HG03064 (cell line): ENCODE results near the gene CFAP77.

Experiments
- ATAC-seq: cut with Tn5 transposase; IDR thresholded peaks from one replicate; pipeline ENCODE4 v1.9.1; 2021; ENCODE audit warnings: low read depth; ENCODE audit not compliant: unreplicated experiment

Gene CFAP77

DNA sequence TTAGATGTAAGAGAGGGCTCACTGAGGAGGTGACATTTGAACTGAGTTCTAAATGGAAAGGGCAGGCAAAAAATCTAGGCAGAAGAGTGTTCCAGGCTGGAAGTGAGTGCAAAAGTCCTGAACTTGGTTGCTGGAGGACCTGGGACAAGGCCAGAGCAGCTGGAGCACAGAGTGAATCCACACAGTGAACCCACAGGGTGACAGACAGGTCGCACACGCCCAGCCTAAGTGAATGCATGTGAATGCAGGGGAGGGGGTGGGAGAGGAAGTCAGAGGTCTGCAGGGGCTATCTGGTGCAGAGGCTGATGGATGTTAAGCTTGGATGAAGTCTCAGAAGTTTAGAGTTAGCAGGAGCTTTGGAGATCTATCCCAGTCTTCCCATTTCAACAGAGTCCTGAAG is 2.8 kb upstream of the CFAP77 start:
- no peak for ATAC-seq

DNA sequence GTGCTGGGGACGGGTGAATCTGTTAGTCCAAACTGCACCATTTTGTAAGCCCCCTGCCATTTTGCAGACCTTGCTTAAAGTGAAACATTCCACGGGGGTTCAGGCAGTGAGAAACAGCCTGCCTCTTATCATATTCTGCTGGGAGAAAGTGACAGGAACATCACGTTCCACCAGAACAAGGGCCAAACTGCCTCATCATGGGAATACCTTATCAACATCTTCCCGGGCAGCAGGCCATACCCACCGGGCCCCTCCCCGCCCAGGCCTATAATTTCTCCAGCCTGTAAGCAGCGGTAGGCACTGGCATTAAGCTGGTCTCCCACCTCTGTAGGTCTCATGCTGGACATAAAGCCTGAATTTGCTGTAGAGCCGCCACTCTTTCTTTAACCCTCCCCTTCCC is 1.5 kb upstream of the CFAP77 start:
- no peak for ATAC-seq

DNA sequence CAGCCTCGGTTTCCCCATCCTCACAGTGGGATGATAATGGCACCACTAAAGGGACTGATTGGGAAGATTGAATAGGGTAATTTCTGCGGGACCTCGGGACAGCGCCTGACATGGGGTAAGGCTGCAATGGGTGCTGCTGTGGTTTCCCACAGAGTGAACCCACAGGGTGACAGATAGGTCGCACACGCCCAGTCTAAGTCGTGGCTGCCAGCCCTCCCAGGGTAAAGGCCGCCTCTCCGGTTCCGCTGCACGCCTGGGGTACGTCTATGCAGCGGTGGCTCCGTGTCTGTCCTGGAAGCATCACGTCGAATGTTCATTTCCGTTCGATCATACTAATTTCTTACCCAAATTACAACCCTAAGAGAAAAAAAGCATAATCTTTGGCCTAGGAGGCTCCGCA is 631 bp downstream of the CFAP77 start:
- no peak for ATAC-seq

DNA sequence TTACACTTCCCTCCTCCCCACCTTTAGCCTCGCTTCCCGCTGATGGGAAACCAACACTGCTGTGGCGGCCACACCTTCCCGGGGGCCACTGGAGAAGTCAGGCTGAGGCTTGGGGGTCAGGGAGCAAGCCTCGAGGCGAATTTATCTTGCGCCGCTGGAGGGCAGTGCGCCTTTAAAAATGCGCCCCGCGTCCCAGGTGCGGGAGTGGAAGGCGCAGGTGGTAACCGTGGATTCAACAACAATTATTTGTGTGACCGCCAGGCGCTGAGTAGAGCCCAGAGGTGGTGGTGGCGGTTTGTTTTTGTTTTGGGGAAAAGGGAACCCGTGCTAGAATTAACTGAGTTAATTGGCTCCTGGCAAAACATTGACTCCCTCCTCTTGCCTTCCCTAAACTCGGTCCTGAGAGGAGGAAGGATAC is 1.1 kb downstream of the CFAP77 start:
- ATAC-seq = no peak

DNA sequence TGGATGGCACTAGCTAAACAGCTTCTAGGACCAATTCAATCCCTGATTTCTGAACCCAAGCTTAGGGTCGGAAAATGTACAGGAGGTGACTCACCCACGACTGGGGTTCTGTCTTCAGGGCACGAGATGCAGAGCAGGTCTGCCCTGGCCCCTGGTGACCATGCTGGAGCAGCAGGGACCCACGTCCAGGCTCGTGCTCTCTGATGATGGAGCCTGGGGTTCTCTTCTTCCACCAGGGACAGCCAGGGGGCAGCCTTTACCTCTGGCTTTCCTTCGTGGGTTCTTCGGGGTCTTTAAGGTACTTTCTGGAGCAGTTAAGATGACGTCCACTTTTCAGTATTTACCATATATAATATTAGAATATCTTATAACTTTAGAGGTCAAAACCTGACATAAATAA is 2.1 kb downstream of the CFAP77 start:
- ATAC-seq = no peak

DNA sequence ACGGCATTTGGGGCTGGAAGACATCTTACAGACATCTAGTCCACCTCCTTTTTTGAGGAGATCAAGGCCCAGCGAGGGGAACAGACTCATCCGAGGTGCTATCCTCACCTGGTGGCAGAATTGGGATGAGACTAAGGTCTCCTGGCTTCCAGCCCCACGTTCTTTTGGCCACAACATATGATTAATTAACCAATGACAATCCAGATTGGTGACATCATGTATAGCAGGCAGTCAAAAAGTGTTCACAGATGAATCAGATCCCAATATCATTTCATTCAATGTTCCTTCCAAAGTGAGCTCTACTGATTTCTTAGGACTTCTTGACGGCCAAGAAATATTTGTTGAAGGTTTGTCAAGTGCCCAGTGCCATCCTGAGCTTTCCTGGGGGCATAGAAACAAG is 3.9 kb downstream of the CFAP77 start:
- no peak for ATAC-seq

DNA sequence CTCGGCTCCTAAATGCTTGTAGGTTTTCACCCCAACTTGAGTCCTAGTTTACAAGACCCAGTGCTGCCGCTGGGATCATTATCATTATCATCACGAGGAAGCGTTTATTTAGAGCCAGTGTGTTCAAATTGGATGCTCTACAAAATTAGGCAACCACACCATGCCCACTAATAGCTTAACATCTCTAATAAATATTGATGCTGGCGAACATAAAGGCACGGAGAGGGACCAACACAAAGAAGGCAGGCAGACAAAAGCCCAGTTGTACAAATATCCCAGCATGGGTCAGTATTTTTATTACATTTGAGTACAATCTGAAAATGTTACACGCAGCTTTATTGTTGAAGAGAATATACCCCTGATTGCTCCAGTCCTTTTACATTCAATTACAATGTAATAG is 4.7 kb downstream of the CFAP77 start:
- no peak for ATAC-seq

DNA sequence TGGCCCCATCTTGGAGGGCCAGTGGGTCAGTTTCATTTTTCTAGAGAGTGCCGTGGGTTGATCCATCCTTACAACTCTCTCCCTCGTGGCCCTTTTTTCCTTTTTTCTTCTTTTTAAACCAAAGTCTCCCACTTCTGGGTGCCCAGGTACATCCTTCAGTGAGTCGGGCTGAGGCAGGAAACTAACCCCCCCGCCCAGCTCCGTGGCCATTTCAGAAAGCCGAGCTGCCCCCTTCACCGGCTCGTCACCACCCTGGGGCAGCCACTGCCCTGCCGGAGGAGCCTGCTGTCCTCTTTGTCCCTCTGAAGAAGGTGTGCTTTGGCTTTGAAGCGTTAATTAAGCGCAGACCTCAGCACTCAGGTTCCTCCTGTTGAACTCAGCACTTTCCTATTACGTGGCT is 5.2 kb downstream of the CFAP77 start:
- no peak for ATAC-seq

DNA sequence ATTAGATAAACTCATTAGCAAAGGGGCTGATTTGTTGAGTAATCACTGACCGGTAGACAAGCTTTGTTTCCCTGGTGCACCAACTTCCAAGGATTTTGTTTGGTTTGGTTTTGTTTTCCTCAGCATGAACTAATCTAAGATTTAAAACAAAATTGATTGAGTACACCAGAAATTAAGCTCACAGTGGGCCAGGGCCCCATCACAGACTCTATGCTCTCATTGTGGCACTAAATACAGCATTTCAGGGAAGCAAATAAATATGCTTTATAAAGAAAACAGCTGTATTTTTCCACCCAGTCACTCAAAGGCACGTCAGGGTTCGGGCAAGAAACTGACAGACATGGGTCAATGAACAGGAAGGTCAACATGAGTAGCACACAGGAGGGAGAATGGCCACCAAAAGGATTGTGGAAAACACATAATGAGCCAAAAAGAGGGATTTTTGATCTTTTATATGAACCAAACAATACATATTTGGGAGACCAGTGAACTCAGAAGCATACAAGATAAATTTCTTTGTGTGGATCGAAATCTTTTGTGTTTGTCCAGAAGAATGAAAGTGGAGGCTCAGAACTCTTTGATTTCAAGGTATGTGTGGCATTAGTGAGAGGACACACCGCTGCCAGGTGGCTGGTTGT is 8.8 kb downstream of the CFAP77 start:
- ATAC-seq = no peak

DNA sequence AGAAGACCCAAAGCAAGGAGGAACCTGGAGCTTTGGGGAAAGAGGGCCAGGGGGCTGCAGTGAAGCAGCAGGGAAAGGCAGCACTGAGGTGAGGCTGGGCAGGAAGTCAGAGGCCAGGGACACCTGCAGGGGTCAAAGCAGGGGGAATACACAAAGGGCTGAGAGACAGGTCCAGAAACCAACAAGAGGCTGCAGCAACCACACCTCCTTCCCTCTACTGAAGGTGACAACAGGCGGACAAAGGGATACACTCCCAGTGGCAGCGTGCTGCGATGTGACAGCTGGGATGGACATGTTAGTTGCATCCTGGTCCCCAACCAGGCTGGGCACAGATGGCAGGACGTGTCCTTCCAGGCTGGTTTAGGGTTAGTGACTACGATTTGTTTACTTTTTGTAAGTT is 12.6 kb downstream of the CFAP77 start:
- ATAC-seq = no peak

DNA sequence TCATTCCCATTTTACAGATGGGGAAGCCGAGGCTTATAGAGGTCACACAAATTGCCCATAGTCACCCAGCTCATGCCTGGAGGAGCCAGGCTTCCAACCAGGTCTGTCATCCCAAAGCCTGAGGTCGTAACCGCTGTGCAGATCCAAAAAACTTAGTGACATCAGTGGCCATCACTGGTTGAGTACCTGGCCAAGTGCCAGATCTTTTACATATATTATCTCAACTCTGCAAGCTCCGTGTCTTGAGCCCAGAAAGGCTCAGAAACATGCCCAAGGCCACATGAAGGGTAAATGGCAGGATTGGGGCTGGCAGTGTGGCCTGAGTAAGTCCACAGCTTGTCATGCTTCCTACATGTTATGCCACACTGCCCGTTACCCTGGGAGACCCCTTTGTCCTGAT is 13.5 kb downstream of the CFAP77 start:
- ATAC-seq = no peak

DNA sequence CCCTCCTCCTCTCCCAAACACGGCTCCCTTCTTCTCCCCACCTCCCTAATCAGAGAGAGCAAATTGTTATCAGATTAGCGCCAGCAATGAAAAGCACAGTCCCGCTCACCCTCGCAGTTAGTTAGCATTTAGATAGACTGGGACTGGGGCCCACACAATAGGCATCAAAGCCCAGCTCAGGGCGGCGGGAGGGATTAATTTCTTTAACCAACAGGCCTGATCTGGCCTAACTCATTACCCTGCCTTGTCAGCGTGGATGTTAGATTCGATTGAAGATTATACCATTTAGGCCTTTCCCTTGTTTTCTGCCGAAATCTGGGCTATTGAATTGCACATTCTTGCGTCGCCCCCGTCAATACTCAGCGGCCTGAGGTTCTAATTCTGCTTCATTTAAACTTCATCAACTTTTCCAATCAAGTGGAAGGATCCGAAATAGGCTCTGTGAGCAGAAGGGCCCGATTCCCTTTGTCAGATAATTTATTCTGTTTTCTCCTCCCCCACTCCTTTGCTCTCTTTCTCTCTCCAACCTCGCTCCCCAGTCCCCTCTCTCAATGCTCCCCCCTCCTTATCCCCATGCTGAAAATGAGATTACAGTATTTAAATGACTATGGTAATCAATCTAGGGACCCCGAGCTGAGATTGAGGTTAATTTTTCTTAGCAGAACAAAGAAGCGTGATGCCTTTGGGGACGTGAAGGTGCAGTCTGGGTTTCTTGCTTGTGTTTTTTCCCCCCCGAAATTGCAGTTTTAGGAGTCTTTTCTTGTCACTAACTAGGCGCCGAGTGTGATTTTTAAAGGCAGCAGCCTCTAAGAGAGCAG is 15.1 kb downstream of the CFAP77 start:
- no peak for ATAC-seq

DNA sequence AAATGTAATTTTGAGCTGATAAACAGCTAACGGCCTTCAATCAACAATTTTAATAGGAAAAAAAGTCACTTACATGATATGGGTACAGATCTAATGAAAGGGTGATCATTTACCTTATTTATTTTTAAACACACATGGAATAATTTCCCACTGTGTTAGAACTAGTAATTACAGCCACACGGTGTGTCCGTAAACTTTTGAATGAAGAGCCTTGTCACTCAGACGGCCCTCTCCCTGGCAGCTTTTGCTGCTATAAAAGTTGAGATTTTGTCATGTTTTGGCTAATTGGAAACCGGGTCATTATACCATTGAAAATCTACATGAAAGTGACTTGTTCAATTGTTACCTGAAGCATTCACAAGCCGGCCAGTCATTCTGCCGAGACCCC is 15.7 kb downstream of the CFAP77 start:
- no peak for ATAC-seq

DNA sequence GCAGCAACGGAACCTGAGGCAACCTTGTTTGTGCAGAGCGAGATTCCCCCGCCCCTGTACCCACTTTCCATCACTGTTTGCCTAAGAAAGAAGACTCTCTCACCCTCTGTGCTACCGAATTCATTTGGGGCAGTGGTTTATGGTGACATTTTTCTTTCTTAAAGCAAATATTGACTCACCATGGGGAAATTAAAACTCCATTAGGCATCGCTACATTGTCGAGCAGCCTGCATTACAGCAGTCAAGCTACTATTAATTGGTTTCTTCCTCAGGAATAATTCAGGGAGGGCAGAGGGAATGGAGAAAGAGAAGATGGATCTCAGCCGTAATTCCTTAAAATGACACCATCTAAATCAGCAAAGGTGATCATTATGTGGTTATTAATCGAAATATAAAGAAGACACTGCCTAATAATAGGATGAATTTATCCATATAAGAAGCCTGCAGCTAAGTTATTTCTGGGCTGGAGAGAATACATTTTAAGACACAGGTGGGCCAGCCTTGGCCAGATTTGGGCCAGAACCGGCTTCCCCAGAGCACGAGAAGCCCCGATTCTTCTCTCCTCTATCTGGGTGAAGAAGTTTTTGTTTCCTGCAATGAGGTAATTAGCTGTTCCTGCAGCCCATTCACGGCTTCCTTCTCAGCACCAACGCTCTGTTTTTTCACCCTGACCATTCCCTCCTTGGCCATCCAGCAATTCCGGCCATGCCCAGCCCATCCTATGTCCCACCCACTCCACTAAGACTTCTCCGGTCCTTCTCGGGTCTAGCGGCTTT is 16.8 kb downstream of the CFAP77 start:
- ATAC-seq = no peak

DNA sequence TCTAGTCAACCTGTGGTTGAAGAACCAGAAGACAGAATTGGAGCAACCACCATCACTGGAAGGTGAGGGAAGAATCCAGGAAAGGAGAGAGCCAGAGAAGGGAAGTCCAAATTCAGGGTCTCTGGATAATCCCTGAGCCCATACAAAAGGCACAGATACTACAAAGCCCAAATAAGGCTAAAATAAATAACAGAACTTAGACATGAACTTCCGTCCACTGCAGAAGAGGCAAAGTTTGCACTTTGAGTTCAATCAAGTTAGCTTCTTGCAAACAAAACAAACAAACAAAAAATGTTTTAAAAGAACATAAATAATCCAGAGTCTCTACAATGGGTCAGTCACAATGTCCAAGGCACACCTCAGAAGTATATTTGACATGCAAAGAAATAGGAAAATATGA is 21.0 kb downstream of the CFAP77 start:
- ATAC-seq = no peak

DNA sequence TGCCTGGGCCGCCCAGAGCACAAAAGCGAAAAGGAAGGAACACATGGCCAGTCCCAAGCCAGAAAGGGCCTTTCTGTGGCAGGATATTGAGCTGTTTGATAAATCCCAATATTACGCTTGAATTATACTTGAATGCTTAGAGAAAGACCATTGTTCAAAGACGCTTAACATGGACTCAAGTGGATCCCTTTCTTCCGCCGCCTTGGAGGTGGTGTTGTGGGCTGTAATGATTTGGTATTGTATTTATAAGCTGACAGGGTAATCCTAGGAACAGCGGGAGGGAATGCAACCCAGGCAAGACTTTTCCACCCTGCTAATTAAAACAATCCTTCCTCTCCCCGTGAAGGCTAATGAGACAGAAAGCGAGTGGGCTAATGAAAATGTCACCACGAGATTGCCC is 24.9 kb downstream of the CFAP77 start:
- ATAC-seq = no peak

DNA sequence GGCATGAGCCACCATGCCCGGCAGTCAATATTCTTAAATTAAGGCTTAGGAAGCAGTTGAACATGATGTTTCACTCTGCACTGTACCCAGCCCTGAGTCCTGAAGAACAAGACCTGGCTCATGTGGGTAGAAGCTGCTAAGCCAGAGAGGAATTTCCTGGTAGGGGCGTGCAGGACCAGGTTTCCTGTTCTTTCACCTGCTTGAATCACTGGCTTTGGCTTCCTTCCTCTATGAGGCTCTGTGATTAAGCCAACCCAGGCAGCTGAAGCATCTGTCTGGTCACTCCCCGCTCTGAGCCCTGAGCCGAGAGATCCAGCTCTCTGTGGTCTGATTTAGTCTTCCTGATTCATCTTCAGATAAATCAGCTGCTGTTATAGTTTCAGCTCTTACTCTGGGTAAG is 29.1 kb downstream of the CFAP77 start:
- no peak for ATAC-seq

DNA sequence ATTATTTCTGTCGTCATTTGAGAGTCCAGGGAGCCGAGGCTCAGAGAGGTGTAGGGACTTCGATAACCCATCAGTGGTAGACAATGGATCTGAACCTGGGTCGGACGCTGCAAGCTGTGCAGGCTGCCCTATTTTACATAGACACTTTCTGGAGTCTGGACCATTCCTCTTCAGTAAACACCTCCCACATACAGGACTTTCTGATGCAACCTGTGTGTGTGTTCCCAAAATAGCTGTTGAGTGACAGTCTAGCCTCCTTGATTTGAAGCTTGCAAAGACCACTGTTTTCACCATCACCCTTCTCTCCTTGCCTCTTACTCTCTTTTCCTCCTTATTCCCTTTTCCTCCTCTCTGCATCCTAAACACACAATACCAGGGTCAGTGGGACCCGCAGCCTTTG is 30.7 kb downstream of the CFAP77 start:
- ATAC-seq = no peak

DNA sequence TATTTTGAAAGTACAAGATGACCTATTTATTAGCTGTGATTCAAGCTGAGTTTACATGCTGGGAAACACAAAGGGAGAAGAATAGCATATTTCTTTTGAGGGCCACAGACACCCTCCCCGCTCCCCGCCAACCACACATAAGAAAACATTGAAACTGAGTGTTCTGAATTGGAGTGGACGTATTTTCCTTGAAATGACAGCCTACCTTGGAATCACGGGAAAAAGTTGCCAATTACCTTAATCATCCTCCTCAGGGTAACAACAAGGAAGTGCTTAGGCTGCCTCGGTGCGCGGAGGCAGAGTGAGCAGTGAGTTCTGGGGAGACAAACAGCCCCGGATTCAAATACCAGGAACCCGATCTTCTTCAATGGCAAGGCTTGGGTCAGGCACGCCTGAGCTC is 31.4 kb downstream of the CFAP77 start:
- ATAC-seq = no peak

DNA sequence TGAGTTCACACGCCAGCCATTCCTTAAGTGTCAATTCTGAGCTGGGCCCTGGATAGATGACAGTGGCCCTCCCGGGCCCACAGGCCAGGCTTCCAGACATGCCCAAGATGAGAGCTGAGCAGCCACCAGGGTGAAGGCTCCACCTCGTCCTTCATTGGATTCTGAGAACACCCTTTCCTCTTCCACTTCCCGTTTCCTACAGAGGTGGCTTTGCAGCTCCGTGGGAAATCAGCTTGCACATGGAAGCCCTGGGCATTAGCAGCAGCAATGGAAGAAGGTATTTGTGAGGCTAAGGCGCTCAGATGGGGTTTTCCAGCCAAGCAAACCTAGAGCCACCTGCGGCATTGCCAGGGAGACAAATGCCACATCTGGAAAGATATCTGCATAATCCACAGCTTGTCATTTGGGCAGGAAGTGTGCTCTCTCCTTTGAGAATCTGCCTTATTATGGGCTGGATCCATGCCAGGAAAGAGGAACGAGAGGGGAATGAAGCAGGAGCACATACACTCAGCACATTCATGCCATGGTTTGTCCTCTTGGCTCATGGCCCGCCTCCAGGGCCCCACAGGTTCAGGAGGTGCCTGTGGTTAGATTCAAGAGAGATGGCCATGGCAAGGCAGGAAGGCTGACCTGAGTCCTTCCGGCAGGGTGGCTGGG is 34.1 kb downstream of the CFAP77 start:
- ATAC-seq = no peak

DNA sequence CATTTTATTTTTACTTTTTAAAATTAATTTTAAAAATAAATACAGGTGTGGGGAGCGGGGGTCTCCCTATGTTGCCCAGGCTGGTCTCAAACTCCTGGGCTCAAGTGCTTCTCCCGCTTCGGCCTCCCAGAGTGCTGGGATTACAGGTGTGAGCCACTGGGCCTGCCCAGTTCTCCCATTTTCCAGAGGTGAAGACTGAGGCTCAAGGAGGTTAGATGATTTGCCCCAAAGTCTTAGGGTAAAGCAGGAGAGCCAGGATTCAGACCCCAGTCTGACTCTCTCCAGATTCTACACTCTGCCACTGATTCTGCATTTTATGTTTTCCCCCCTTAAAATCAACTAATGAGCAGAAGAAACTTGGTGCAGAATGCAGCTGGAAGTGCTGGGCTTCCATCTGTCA is 36.9 kb downstream of the CFAP77 start:
- no peak for ATAC-seq
